GM19239 (cell line): ENCODE data around the gene BCAP31.
A peak's percentile ranks its signal among the peaks of the same experiment; 100 is the strongest.
"Not testable (repeated sequence)": the region's sequence is repeated elsewhere in the genome, so short reads cannot be mapped to it uniquely, and the experiment has no call there.

ENCODE experiments used
- DNase-seq: peaks from one replicate; pipeline ENCODE4 v3.0.0; 2011; ENCODE audit warnings: low spot score; ENCODE audit not compliant: insufficient read length
- FAIRE-seq: peaks from 2 replicates; lab custom pipeline; 2011; peaks lifted over from hg19 to GRCh38; lab: Jason Lieb, UNC

BCAP31 gene

GRCh38 chrX:153697924-153698865 is 26.0 kb downstream of the BCAP31 start:
- no peak for DNase-seq
- FAIRE-seq: no peak

GRCh38 chrX:153696986-153697722 is 27.0 kb downstream of the BCAP31 start:
- not testable (repeated sequence) for FAIRE-seq

GRCh38 chrX:153696538-153696937 is 27.6 kb downstream of the BCAP31 start:
- DNase-seq, FAIRE-seq: not testable (repeated sequence)

More at GRCh38 chrX:153696986-153697722, 27.0 kb downstream of the BCAP31 start:
- not testable (repeated sequence) for DNase-seq

GRCh38 chrX:153696100-153696499 is 28.1 kb downstream of the BCAP31 start:
- DNase-seq (no peak), FAIRE-seq (no peak)

GRCh38 chrX:153694687-153695270 is 29.4 kb downstream of the BCAP31 start:
- FAIRE-seq (no peak), DNase-seq (no peak)

GRCh38 chrX:153694256-153694655 is 29.9 kb downstream of the BCAP31 start:
- not testable (repeated sequence) for FAIRE-seq, DNase-seq

- FAIRE-seq (no peak), DNase-seq (no peak)
Measured at GRCh38 chrX:153693216-153694086, 30.7 kb downstream of the BCAP31 start.

GRCh38 chrX:153692611-153693156 is 31.5 kb downstream of the BCAP31 start:
- DNase-seq: no peak
- no peak for FAIRE-seq

GRCh38 chrX:153692003-153692402 is 32.2 kb downstream of the BCAP31 start:
- FAIRE-seq: no peak

GRCh38 chrX:153691032-153691827 is 33.0 kb downstream of the BCAP31 start:
- FAIRE-seq, DNase-seq: not testable (repeated sequence)

More at GRCh38 chrX:153692003-153692402, 32.2 kb downstream of the BCAP31 start:
- DNase-seq: no peak

GRCh38 chrX:153690466-153690865 is 33.7 kb downstream of the BCAP31 start:
- DNase-seq (no peak), FAIRE-seq (no peak)

- FAIRE-seq (no peak), DNase-seq (no peak)
Measured at GRCh38 chrX:153689654-153690465, 34.3 kb downstream of the BCAP31 start.

GRCh38 chrX:153688911-153689590 is 35.1 kb downstream of the BCAP31 start:
- no peak for DNase-seq
- FAIRE-seq: no peak

- DNase-seq (no peak), FAIRE-seq (no peak)
Measured at GRCh38 chrX:153688506-153688905, 35.7 kb downstream of the BCAP31 start.

GRCh38 chrX:153688071-153688470 is 36.1 kb downstream of the BCAP31 start:
- FAIRE-seq: no peak
- DNase-seq: no peak

GRCh38 chrX:153687121-153688039 is 36.8 kb downstream of the BCAP31 start, which contains the start of gene SLC6A8:
Gene SLC6A8, plus strand, starts transcription at chrX:153687926. Its CDS starts 649 bp downstream, at chrX:153688575.
- DNase-seq: peak; percentile 20
- no peak for FAIRE-seq
